GM19438 (cell line): ENCODE data around the gene MSANTD3.
"Not testable (repeated sequence)": the region's sequence is repeated elsewhere in the genome, so short reads cannot be mapped to it uniquely, and the experiment has no call there.

Experiments used
- ATAC-seq: cut with Tn5 transposase; IDR thresholded peaks from one replicate; pipeline ENCODE4 v1.9.1; 2021; ENCODE audit warnings: low read depth; ENCODE audit not compliant: unreplicated experiment

MSANTD3 gene

DNA sequence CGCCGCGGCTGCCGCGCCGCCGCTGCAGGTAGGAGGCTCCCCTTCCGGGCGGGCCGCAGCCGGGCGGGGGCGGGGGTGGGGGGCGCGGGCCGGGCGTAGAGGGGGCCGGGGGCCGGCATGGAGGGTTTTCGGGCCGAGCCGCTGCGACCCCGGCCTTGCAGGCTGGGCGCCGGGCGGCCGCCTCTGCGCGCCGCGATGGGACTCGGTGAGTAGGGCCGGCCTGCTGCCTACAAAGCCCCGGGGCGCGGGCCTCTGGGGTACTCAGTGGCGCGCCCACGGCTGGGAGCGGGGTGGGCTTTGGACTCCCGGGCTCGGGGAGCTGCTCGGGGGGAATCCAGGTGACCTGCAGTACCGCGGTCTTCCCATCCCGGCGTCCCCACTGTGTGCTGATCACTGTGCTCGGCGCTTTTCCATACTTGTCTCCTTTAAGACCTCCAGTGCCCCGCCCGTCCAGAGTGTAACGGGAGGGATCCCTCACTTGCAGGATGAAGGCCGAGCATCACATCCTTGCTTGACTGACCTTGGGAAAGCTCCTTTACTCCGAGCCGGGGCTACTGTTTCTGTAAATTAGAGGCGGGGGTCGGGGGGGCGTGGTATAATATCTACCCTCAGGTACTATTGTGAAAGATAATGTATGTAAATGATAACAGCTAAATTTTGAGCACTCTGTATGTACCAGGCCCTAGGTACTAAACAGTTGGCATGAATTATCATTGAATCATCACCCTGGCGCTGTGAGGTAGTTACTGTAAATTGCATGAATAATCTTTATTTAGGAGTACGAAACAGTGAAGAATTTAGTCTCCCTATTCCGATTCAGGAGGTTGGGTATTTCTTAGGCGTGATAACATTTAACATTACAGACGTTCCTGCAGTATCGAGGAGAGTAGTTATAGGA is 672 bp downstream of the MSANTD3 start:
- ATAC-seq: peak; percentile 67

DNA sequence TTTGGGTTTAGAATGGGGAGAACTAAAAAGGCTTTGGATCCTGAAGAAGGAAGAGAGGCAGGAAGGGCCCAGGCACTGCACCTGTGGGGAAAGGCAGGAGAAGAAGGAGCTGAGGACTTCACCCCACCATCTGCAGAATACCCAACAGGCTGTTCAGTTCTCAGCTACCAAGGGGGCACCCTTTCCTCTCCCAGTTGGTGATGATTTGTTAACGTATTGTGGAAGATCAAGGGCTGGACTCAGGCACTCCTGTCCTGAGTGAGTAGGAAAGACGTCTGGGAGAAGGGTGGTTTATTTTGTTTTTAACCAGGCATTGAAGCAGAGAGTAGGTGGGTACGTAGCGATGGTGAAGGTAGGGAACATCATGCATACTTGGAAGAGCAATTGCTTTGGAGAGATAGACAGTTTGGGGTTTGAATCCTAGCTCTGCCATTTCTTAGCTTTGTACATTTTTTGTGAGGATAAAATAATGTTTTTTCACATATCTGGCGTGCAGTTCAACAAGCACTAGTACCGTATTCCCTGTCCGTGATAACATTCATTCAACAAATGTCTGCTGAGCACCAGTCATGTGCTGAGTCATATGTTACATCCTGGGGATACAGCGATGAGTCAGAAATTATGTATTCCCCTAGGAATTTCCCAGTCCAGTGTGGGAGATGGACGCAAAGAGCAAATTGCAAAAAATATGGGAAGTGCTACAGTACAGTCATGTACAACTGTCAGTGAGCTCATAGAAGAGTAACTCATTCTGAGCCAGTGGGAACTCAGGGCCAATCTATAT is 2.1 kb downstream of the MSANTD3 start:
- no peak for ATAC-seq

DNA sequence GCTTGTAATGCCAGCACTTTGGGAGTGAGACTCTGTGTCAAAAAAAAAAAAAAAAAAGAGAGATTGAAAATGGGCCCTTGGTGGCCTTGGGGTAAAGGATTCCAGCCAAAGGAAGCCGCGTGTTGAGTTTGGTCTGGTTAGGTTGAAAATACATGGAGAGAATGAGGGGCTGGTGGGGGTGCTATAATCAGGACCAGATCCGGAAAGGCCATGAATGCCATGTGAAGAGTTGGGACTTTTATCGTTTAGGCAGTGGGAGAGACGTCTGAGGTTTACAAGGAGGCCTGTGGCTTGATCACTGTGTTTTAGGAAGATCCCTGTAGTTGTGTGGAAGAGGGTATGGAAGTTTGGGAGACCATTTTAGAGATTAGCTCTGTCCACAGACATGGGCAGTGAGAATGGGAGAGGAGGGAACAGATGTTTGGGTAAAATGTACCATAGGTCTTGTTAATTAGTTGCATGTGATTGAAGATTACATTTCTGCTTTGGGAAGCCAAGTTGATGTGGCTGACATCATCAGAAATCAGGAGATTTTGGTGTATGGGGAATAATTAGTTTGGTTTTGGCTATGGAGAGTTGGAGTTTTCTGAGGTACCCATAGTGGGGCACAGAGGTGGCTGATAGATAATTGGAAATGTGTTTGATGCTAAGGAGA is 3.5 kb downstream of the MSANTD3 start:
- no peak for ATAC-seq

DNA sequence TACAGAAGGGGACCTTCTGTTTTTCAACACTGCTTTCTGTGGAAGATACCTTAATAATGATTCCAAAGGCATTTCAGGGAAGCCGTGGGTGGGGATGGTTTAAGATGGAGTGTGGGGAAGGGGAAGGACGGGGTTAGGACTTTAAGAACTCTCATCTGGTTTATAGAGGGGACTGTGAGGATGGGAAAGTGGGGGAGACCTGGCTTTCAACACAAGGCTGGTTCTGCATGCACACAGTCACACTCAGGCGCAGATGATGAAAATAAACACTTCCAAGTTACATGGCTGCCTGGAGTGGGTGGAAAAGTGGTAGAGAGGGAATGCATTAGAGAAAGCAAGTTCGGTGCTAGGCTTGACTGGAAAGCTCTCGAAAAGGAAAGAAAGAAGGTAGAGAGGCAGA is 4.9 kb downstream of the MSANTD3 start:
- ATAC-seq: no peak

DNA sequence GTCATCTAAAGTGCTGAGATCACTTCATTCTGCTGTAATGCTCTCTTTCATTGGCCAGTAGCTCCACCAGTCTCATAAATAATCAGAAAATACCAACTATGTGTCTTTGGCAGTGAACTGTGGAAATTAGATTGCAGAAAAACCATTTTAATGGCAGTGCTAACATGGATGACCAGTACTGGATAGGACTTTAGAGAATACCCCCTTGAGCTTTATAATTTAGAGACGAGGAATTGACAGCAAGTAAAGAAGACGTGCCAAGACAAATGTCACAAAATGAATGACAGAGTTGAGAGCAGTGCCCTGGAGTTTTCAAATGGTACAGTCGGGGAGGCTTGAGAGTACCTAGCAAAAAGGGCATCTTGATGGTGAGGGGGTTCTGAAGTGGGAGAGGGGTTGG is 5.8 kb downstream of the MSANTD3 start:
- no peak for ATAC-seq

DNA sequence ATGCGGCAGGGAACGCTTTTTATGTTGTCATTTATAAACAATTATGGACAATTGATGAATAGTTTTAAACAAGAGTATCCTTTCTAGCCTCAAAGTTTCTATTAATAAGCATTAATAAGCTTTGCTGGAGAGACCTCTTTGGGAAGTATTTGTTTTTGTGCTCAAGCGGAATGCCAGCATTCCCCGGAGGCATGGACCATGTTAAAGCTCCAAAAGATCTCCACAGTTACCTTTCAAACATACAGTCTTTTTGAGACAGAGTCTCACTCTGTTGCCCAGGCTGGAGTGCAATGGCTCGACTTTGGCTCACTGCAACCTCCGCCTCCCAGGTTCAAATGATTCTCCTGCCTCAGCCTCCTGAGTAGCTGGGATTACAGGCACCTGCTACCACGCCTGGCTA is 9.6 kb downstream of the MSANTD3 start:
- ATAC-seq: no peak

DNA sequence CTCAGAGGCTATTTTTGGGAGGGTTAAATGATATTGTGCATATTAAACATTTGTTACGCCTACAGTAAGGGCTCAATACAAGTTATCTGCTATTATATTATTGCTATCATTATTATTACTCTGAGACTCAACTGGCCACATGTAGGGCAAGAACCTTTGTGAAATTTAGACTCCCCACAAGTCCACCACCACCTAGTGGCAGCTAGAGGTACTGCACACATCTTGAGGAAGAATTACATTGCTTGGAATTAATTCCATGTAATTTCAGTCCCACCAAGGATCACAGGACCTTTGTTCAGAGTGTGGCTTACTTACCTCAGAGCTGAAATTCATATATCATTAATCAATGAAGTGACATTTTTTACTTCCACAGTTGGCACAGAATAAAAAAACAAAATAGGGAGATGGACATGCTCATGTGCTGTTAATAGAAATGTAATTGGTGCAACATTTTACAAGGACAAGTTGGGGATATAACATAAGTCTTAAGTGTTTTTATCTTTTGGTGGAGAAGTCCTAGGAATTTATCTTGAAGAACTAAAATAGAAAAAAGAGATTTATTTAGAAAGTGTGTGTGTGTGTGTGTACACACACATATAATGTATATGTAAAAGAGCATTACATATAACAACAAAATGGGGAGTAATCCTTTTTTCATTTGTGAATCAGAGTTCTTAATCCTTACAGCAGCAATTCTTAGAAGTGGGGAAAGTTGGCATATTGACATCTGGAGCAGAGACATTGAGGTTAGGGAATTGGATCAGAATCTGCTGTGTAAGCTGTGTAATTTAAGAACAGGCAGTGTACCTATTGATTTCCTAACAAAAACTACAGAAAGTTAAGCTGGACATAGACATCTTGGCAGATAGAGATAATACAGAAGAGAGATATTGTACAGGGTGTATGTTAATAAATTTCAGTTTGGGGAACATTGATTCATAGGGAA is 11.2 kb downstream of the MSANTD3 start:
- ATAC-seq: no peak

DNA sequence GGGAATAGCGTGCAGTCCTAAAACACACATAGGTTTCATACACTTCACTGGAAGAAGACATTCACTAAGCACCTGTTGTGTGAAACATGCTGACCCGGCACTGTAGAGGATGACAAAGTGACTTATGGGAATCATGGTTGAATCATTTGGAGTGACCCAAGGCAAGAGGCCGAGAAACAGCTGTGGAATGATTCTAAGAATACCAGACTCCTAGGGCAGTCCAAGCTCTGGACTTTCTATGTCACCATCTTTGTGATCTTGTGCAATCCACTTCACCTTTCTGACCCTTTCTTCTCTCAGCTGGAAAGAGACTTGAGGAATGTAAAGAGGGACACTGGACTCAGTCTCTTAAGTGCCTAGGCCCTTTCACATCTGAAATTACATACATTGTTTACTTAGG is 13.1 kb downstream of the MSANTD3 start:
- ATAC-seq: no peak

DNA sequence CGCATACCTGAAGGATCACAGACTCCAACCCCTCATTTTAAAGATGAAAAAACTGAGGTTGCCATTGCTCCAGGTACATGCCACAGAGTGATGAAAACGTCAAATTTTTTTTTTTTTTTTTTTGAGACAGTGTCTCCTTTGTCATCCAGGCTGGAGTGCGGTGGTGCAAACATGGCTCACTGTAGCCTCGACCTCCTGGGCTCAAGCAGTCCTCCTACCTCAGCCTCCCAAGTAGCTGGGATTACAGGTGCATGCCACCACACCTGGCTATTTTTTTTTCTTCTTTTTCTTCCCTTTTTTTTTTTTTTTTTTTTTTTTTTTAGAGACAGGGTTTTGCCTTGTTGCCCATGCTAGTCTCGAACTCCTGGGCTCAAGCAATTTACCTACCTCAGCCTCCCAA is 13.5 kb downstream of the MSANTD3 start:
- ATAC-seq: not testable (repeated sequence)

DNA sequence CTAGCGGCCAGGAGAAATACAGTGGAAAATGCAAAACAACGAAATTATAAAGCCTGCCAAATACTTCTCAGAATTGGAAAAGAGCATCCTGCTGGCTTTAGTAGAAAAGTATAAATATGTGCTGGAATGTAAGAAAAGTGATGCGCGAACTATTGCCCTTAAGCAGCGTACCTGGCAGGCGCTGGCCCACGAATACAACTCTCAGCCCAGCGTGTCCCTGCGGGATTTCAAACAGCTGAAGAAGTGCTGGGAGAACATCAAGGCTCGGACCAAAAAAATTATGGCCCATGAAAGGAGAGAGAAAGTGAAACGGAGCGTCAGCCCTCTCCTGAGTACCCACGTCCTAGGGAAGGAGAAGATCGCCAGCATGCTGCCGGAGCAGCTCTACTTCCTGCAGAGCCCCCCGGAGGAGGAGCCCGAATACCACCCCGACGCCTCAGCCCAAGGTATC is 15.0 kb downstream of the MSANTD3 start:
- no peak for ATAC-seq

DNA sequence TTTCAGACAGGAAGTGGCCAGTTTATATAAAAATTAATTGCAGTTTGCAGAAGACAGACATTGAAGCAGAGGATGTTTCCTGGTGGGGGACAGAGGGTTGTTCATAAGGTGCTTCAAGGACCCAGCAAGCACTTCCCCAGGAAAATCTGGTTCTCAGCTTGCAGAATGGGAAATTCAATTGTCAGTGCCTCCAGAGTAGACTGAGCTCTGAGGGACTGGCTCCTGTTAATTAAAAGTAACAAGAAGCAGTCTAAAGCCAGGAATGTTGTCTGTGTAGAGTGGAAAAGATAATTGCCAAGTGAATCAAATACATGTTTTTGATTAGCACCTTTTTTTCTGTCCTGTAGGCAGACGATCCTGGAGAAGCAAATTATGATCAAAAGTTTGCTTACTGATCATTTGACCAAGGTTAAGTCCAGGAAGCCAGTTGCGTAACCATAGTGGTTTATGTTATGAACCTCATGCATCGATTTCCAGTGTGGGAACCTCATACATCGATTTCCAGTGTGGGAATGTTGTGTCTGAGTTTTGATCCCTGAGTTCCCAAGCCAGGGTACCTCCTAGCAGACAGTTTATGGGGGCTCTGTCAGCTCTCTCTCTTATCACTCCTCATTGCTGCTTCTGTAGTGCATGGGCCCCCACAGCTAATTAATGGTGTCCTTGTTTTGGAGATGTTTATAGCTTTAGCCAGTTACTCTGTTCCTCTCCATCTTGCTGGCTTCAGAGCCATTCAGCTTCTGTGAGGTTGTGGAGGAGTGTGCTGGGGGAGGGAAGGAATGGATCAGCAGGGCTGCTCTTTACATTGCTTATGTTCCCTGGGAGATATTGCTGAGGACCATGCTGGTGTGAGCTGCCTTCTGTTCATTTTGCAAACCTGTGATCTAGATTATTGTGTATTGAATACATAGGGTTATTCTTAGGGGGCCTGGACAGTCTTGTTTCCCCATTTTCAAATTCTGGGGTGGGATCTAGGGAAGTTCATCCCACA is 17.1 kb downstream of the MSANTD3 start:
- ATAC-seq: no peak

DNA sequence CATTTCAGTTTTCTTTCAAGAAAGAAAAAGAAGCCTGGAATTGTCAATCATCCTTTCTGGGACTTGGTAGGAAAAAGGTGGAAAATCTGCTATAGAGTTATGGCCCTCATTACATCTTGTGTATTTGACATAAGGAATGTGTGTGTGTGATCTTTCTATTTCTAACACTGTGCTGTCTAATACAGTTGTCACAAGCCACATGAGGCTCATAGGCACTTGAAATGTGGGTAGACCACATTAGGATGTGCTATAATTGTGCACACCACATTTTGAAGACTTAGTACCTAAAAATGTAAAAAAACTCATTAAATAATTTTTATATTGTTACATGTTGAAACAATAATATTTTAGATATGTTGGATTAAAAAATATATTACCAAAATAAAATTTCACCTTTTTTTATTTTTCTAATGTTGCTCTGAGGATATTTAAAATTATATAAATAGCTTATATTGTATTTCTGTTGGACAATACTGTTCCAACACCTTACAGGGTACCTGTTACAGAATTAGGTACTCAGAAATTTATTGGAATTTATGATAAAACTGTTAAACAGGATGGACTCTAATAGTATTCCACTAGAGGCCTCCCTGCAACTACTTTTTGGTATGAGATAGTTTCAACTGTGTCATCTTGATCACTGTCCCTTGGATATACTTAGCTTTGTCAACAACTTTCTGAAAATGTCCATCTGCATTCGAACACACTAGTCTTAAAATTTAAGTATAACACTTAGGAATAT is 18.4 kb downstream of the MSANTD3 start:
- no peak for ATAC-seq

DNA sequence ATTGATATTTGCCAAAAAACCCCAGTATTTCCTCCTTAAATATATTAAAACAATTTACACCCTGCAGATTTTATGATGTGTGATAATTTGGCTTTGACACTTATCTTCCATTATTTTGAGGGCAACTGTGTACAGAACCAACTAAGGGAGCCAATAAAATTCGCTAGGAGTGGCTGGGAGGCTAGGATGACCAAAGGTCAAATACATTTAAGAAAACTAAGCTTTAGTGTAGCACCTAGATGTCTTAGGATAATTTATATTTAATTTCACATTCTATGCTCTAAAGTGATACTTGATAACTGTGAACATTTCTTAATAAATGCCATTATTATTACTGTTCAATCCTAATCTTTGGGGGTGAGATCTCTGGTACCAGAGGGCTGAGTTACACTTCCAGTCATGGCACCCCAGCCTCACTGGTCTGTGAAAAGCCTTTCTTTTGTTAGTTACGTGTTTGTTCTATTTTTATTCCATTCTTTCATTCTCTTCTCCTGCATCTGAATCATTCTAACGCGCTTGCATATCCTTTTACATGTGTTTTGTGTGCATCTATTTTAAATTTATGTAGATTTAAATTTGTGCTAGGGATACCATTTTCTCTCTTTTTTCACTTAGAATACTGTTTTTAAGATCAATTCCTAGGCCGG is 19.1 kb downstream of the MSANTD3 start:
- no peak for ATAC-seq

DNA sequence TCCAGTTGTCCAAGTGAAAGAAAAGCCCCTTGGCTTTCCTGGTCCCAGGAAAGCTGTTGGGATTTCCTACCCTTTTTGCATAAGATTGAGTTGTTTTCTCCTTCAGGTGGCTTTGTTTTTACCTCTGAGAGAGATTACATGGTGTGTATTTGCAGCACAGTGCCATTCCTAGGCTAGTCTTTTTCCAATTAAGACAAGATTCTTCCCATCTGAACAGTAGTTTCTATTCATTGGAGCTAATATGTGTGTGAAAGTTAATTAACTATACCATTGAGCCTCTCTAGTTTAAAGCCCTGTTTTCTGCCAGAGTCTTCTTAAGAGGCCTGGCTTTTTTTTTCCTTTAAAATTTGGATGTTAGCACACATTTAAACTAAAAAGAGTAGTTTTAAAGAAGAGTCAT is 20.1 kb downstream of the MSANTD3 start:
- no peak for ATAC-seq

DNA sequence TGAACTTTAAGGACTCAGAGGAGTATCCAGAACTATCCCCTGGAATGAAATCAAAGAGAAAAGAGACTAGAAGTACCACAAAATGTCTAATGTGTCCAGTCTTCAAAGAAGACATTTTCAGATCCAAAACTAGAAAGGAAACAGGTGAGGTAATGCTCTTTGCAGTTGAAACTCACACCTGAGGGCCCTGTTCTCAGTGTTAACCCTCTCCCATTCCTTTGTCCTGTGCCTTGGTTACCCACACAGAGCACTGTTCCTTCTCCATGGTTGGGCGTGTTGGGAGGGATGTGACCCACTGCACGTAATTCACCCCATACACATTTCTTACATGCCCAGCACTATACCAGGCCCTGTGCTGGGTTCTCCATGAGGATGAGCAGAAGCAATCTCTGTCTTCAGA is 21.3 kb downstream of the MSANTD3 start:
- no peak for ATAC-seq

DNA sequence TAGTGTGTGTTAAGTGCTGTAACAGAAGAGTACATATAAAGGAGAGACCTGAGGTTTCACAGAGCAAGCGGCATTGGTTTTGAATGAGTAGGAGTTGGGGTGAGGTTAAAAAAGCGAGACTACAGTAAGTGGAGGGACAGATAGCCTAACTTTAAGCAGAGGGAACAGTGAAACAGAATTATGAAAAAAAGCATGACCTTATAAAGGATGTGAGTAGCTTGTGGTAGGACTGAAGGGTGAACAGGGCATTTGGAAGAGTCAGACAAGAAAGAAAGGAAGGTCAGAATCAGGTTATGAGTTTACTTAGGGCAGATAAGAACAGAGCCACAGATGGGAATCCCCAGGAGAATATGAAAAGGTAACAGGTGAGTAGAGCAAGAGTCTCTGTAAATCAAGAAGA is 22.5 kb downstream of the MSANTD3 start:
- ATAC-seq: no peak

DNA sequence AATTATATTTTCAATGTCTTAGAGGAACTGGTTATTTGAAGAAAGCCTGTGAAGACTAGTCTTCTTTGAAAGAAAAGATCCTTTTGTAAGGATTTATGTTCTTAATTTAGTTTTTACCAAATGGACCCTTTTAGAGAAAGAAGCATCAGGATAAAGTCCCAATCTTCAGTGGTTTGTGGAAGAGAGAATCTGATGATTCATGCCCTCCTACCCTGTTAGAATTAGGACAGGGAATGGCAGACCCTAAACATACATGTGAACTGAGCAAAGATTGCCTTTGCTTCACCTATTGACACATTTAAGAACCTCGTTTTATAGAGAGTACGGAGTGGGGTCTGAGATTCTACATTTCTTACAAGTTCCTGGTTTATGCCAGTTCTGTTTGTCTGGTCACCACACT is 26.0 kb downstream of the MSANTD3 start:
- no peak for ATAC-seq

DNA sequence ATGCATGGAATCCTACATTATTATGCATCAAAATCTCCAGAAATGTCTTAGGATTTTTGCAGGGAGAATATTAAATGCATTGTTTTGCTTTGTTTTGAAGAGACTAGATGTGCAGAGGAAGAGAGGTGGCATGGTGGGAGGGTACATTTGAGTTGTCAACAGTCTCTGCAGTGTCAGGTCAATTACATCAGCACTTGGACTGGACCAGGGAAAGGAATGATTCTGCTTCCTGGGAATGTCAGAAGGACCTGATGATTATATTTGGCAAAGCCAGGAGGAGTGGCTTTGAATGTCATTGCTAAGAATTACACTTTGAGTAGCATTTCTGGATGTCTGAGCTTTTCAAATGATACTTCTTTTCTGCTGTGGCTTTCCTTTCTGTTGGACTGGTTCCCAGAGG is 28.5 kb downstream of the MSANTD3 start:
- ATAC-seq: no peak
